ENCODE measurements around the gene EDC3.

DNA sequence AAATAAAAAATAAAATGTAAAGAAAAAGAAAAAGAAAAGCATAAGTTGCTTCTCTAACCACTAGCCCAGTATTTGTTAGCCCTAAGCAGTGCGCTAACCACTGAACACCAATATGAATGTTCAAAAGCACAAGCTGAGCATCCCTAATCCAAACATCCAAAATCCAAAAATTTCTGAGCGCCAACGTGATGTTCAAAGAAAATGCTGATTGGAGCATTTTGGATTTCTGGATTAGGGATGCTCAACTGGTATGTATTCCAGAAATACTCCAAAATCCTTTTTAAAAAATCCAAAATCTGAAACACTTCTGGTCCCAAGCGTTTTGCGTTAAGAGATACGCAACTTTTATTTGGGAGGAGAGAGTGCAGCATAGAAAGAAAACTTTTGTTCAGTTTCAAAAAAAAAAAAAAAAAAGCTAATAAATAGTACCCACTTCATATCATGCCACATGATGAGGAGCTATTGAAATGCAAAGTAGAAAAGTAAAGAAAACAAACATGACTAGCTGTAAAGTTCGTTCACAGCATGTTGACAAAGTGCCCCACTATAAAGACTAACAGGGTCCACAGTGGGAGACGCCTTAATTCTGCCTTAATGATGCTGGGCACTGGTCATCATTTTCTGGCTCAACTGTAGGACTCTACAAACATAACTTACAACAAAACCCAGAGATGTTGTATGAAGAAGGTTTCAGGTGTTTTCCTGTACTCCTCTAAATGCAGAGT lies 32.4 kb downstream of the EDC3 start:
- TF ChIP-seq EP300 (IDR thresholded peaks at IDR 0.05; ENCODE audit: low read length) (no peak), GATA2 (CRISPR knock-in tag; IDR thresholded peaks at IDR 0.05) (no peak)
- TF ChIP-seq, protein P1, sequence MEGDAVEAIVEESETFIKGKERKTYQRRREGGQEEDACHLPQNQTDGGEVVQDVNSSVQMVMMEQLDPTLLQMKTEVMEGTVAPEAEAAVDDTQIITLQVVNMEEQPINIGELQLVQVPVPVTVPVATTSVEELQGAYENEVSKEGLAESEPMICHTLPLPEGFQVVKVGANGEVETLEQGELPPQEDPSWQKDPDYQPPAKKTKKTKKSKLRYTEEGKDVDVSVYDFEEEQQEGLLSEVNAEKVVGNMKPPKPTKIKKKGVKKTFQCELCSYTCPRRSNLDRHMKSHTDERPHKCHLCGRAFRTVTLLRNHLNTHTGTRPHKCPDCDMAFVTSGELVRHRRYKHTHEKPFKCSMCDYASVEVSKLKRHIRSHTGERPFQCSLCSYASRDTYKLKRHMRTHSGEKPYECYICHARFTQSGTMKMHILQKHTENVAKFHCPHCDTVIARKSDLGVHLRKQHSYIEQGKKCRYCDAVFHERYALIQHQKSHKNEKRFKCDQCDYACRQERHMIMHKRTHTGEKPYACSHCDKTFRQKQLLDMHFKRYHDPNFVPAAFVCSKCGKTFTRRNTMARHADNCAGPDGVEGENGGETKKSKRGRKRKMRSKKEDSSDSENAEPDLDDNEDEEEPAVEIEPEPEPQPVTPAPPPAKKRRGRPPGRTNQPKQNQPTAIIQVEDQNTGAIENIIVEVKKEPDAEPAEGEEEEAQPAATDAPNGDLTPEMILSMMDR (IDR thresholded peaks at IDR 0.05 in 2 of 3, conservative IDR thresholded peaks at IDR 0.05 in 1 of 3; ENCODE audit: insufficient read depth in 2 of 3, low read depth in 1 of 3, low read length in 3 of 3): no peak

All from K562 (cell line).